ENCODE data around the gene EGFL7.
A peak's percentile ranks its signal among the peaks of the same experiment; 100 is the strongest.

Gene EGFL7

DNA sequence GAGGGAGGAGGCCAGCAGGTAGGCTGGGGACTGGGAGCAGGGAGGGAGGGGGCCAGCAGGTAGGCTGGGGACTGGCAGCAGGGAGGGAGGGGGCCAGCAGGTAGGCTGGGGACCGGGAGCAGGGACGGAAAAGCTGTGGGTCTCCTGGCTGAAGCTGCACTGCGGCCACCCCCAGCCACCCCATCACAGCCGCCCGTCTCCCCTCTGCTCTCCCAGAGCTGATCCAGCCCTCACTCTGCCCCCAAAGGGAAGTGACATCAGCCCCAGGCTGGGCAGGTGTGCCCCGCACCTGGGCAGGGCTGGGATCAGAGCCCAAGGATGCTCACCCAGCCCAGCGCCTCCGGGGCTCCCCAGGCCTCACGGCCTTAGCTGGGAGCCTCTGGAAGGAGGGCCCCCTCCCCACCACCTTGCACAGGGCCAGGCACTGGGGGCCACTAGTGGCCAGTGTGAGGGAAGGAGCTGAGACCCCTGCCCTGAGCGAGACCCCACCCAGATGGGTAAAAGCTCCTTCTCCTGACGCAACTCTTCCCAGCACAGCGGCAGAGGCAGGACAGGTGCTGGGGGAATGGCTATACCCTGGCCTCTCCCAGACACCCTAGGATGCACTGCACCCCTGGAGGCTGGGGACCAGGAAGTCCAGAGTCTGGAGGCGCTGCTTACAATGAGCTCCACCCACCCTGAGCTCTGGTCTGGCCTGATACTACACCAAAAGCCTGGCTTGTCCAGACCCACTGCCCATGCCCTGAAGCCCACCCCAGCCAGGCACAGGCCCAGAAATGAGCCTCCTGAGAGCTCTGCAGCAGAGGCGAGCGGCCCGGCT lies 13.0 kb downstream of the EGFL7 start:
- no peak for DNase-seq

DNA sequence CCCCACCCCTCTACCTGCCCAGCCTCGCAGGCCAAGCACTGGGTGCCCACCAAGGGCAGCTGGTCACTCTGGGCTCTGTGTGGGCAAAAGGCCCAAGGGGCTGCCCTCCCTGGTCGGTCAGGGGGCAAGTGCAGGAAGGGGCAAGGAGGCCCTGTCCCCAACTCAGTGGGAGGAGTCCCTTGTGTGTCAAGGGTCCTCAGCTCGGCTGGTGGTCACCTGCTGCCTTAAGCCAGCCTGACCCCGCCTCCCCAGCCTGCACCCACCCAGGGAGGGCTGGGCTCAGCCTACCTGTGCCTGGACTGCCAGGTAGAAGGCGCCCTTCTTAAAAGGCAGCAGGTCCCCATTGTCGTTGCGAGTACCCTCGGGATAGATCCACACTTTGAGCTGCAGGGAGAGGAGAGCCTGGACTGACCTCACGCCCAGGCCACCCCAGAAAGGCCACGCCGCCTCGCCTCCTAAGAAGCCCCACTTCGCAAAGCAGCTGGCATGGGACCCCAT lies 13.6 kb downstream of the EGFL7 start:
- DNase-seq, result no peak

DNA sequence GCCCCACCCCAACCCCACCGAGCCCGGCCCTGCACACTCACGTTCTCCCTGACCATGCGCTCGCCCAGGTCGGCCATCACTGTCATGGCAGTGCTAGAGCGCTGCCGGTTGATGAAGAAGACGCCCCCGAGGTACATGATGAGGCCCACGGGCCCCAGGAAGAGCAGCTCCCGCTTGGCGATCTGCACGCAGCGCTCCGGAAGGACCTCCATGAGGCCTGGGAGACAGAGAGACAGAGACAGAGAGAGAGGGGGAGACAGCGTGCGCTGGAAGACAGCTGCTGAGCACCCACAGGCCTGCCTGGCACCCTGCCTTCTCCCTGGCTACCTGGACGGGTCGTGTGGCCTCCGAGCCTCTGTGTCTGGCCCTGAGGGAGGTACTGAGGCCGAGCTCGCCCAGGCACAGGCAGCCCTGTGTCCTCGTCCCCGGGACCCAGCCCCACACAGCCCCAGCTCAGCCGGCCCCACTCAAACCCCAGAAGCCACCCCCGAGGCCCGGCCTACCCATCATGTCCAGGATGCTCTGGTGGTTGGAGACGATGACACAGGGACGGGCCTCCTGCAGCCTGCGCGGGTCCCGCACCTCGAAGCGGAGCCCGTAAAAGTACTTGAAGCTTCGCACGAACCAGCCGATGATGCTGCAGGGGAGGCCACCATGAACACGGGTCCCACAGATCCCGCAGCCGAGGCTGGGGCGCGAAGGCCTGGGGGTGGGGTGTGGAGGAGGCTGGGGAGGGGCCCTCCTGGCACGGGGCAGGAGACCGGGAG lies 14.4 kb downstream of the EGFL7 start:
- no peak for DNase-seq

DNA sequence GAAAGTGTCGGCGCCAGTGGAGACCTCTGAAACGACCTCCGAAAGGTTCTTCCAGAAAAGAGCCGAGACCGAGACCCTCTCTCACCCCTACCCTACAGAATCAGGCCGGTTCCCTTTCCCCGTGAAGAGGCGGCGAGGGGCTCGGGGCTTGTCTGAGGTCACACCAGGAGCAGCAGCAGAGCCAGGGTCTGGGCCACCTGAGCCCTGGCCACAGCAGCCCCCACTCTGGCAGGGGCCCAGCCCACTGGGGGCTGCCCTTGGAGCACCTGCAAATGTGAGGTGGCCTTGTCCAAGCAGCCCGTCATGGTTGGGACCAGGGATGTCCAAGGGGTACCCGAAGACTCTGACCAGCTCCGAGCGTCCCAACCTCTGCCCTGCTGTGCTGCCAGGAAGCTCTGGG lies 15.3 kb downstream of the EGFL7 start:
- no peak for DNase-seq

DNA sequence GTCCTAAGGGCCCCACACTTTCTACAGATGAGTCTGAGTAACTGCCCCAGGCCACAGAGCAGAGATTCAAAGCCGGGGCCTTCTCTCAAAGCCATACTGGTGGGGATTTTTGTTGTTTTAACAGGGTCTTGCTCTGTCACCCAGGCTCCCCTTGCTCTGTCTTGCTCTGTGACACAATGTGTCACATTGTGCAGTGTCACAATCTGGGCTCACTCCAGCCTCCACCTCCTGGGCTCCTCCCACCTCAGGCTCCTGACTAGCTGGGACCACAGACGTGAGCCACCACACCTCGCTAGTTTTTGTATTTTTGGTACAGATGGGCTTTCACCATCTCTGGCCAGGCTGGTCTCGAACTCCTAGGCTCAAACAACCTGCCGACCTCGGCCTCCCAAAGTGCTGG lies 15.9 kb downstream of the EGFL7 start:
- no peak for DNase-seq

DNA sequence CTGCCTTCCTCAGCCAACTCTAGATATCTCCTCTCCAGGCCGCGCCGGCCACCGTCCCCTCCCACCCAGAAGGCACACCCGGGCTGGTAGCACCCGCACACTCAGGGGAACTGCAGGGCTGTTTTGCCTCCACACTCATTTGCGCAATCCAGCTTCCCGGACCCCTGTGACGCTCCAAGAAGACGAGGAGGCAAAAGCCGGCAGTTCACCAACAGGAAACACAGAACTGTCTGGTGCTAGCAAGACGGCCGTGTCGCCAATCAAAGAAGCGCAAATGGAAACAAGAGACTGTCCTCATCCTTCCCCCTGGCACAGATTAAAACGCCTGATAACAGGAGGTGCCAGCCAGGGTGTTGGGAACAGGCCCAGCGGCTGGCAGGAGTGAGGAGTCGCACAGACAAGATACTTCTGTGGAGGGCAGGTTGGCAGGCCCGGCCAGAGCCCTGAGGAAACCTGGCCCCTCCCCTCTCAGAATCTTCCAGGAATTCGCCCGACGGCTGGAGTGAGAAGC lies 16.8 kb downstream of the EGFL7 start:
- no peak for DNase-seq

DNA sequence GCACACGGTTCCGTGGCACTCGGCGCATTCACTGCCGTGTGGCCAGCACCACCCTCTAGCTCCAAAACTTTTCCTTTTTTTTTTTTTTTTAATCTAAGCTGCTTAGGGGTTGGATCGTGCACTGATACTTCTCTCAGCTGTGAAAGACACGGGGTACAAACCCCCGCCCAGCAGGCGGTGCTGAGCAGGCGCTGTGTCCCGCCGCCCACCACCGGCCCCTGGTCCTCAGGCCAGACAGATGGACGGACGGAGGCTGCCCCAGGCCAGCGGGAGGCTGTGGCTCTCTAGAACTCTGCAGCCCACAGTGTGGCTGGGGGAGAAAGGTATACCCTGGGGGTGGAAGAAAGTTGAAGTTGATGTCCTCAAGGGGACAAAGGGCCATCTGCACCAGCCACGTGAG lies 18.3 kb downstream of the EGFL7 start:
- DNase-seq, result no peak

DNA sequence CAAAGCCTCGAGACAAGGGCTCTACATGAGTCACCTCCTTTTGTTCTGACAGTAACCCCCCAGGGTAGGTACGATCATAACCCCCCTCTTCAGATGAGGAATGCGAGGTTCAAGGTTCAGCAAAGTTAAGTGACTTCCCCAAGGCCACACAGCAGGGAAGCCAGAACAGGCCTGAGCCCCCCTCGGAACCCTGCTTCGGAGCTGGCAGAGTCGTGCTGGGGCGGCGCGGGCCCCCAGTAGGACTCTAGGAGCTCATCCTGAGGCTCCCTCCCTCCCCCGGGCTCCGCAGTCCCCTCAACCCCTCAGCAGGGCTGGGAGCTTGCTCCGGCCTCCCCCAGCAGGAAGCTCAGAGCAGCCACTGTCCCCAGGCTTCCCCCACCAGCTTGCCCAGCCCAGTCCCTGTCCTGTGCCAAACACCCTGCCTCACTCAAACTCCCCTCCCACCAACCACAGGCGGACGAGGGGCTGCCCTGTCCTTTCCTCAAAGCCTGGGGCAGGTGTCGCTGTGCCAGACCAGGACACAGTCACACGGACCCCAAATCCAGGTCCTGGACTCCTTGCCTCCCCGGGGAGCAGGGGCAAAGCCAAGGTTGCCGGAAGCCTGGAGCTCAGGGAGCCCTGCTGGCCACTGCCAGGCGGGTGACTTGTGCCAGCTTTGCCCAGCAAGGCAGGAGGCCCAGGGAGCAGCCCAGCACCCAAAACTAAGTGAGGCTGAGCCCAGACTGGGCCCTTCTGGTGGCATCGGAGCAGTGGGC lies 19.4 kb downstream of the EGFL7 start:
- DNase-seq, result no peak

DNA sequence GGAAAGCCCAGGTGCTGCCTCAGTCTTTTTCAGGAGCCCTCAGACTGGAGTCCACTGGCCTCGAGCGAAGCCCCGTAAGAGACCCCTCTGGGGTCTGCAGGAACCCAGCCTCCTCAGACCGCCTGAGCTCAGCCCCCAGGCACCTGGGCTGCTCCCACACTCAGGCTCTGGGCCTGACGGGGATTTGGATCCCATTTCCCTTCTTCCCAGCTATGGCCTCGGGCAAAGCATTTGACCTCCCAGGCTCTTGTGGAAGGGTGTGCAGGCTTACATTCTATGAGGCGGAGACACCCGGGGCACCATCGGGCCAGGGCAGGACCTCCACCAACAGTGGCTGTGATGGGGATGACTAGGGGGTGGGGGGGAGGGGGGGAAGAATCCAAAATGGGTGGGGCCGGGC lies 20.0 kb downstream of the EGFL7 start:
- DNase-seq, result no peak

DNA sequence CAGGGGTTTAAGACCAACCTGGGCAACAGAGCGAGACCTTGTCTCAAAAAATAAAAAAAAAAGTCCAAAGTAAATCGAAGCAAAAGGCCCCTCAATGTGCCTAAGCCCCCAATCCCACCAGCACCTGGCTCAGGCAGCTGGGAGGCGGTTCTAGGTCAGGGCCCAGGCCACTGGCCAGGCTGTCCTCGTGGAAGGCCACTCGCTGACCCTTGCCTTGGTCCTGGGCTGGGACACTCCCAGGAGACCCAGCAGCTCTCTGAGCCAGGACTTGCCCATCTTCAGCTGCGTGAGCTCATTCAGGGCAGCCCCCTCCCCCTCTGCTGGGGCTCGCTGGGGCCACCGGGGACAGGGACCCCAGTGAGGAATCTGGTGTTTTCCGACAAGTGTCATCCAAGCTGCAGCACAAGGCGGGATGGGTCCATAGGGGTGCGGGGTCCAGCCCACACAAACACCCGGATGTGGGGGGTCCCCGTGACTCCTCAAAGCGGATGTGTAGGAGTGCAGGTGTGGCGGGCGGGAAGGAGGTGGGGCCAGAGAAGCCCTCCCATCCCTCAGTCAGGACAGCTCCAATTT lies 20.5 kb downstream of the EGFL7 start:
- DNase-seq, result no peak

DNA sequence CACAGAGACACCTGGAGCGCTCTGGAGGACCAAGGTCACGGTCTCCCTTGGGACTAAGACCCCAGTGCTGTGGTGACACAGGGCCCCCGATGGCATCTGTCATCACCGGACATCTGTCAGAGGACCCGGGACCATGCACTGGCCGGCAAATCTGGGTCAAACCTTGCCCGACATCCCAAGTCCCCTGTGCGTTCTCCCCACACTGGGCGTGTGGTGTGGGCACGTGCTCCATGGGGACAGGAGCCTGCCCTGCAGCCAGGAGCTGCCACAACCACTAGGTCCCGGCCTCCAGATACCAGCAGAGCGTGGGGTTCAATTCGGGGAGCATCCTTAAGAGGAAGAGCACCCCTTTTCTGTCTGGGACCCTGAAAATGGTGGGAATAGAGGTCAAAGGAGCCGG lies 21.0 kb downstream of the EGFL7 start:
- no peak for DNase-seq

DNA sequence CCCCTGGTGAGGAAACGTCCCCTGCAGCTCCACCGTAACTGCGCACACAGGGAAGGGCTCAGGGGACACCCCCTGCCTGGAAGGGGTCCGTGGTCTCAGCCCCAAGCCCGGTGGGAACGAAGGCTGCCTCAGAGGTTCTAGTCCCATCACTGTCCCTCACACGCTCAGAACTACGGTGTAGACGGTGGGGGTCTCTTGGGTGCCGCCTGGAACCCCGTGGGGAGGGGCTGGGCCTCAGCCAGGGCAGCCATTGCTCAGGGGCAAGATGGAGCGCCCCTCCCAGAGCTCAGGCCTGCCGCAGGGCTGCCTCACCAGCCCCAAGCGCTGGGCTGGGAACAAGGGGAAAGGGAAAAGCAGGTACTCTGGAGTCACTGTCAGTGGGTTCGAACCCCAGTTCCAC lies 21.6 kb downstream of the EGFL7 start:
- DNase-seq, result no peak

DNA sequence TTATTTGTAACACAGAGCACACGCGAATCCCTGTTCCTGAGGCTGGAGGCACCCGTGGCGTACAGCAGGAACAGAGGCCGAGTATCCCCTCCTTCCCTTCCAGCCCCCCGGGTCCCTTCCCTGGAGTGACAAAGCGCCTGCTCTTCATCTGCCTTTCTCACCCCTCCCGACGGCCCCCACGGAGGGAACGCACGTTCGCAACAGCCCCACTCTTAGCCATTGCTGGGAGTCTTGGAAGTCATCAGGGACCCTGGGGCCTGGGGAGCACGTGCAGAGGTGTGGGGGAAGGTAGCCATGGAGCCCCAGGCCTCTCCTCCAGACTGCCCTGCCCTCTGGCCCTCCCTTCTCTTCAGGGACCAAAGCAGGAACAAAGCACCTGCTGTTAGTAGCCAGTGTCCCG lies 22.1 kb downstream of the EGFL7 start:
- no peak for DNase-seq

DNA sequence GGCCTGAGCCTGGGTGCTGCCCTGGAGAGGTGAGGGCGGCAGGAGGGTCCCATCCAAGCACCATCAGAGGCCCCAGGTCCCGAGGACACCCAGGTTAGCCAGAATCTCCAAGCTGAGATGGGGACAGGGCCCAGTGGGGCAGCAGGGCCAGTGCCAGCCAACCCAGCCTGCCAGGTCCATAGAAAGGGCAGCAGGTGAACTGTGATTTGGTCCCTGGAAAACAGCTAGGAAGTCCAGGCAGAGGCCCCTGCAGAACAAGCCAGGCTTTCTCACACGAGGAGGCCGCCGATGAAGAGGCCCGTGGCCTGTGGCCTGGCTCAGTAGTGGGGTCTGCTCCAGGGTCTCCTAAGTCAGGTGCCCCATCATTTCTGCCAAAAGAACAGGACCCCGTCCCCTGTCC lies 22.5 kb downstream of the EGFL7 start:
- DNase-seq, result no peak

DNA sequence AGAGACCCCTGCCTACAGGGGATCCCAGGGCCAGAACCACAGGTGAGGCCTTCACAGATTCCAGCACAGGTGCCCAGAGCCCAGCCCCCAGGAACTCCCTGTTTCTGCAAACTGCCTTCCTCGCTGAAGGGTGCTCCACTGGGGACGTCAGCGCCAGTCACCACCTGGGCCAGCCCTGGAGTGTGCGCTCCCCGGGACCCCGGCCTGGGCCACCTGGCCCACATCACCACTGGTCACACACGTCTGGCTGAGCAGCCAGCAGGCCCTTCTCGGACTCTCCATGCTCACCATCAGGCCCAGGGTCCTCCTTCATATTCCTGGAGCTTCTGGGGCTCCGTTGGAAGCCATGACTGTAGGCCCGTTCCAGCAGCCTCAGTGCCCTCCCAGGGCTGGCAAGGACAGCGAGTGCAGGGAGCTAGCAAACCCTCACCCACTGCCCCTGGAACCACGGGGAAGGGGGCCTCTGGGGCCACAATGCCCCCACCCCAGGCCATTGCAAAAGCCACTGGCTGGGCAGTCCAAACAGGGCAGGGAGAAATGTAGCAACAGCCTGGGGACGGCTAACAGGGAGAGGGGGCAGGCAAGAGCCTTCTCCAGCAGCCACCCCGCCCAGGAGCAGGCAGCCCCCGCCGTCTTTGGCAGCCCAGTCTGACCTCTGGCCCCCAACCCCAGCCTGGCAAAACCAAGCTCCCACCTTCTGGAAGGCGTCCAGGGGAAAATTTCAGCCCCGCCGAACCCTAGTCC lies 23.2 kb downstream of the EGFL7 start:
- no peak for DNase-seq

DNA sequence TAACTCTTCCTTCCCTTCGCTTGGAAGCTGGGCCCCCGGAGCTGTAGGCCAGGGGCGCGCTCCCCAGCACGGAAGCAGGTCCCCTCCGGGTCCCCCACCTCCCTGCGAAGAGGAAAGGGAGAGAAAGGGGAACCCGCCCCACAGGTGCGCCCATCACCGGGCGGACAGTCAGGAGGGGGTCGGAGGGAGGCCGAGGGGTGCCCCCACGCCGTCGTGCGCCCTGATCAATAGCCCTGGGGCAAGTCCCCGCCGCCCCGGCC lies 23.7 kb downstream of the EGFL7 start:
- no peak for DNase-seq

DNA sequence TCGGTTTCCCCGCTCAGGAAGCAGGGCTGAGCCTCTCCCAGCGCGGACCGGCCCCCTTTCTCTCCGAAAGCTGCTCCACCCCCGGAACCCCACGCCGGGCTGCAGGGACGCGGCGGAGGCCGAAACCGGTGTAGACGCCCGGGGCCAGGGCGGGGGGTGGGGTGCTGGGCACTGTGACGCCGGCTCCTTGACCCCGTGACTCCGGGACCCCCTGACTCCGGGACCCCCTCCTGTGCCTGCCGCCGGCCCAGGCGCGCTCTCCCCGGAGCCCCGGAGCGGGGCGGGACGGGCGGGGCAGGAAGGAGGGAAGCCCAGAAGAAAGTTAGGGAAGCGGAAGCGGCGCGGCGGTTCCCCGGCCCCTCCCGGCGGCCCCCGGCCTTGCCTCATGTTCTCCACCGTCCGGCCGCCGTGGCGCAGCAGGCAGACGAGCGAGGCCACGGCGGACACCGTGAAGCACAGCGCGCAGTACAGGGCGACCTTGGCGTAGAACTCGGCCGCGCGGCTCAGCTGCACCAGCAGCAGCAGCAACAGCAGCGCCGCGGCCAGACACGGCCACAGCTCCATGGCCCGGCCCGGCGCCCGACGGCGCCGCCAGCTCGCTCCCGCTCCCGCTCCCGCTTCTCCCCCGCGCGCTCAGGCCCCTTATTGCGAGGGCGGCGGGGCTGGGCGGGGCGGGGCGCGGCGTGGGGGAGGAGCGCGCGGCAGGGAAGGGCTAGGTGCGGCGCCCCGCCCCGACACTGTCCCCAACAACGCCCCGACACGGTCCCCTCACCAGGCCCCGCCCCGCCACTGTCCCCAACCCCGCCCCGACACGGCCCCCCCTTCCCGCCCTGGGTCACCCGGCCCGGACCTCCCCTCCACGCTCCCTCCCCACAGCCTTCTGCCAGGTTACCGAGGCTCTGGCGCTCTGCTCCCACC lies 24.3 kb downstream of the EGFL7 start, which contains the start of gene AGPAT2:
Gene AGPAT2 (minus strand): TSS at position 664 of the 918 bp plus-strand sequence. CDS start 100 bp downstream, at position 564.
- DNase-seq, result peak; percentile 66

DNA sequence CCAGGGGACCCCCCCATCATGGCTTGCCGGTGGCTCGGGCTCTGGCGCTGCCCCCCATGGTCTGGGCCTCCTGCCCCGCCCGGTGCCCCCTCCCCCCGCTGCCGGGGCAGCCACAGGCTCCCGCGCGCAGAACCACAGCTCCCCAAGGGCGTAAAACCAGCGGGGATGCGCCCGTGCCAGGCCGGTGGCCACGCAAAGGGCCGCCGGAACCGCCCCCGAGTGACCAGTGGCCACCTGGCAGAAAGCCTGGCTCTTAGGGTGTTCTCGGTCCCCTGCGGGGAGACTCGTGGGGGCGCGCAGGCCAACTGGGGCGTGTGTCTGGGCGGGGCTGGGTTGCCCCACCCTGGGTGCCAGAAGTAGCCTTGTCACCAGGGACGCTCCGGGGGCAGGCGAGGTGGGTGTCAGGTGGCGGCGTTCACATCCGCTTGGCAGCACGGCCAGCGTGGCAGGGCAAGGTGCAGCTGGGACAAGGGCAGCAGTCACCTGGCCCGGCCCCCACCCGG lies 25.1 kb downstream of the EGFL7 start:
- DNase-seq, result no peak

DNA sequence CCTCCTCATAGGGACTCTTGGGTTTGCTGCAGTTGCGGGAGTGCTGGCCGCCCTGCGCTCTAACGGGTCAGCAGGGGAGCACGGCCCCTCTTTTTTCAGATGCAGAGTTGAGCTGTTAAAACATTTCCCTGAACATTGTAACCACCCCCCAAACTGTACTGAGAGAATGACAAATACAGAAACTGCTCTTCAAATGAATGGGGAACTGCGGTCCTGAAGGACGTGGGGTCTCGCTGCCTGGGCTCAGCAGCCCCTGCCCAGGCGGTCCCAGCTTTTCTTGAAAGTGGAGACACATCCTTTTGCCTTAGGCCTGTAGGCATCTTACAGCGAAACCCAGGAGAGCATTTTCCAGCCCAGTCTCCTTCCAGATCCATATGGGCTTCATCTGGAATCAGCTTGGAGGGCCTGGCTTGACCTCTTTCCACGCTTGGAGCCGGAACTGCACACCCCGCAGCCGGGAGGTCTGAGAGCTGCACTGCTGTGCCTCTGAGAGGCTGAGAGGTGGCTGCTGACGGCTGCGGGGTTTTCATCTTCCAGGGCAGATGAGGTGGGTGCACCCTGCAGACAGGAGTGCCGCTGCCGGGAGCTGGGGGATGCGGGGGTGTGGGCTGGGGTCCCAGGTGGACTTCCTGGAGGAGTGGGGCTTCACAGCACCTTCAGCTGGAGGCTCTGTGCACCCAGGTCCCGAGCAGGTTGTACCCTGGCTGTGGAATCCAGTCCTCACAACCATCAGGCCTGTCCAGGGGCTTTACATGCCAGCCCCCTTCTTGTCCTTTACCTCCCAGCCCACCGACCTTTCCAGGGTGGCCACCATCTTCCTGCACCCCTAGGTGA lies 25.8 kb downstream of the EGFL7 start:
- DNase-seq, result no peak

DNA sequence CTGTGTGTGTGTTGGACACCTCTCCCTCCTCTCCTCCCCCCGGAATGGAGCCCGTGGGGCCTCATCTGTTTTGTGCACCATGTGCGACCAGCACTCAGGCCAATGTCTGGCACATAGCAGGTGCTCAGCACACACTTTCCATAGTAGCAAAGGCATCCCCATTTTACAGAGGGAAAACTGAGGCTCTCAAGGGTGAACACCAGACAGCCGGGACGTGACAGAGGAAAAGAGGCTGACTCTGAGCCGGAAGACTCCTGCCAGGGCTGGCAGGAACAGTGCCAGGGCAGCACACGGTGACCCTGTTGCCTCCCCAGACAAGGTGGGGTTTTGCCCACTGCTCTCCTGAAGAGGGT lies 26.4 kb downstream of the EGFL7 start:
- DNase-seq, result no peak

Measured in stimulated activated CD4-positive, alpha-beta T cell treated with anti-CD3 and anti-CD28 coated beads, Interleukin-1b, Interleukin-23, amount 100 ng/mL, for 48 hours (primary cell).